Measurements from ENCODE around the gene SRRM4.

The SRRM4 gene

GRCh38 chr12:119206348-119207062 is 225.2 kb downstream of the SRRM4 start:
- DNase-seq = no peak

GRCh38 chr12:119207063-119207560 is 225.8 kb downstream of the SRRM4 start:
- DNase-seq = no peak

- DNase-seq = no peak
These were observed 227.3 kb downstream of the SRRM4 start for GRCh38 chr12:119208626-119209061.

- DNase-seq = no peak
These were observed 230.5 kb downstream of the SRRM4 start for GRCh38 chr12:119211884-119212283.
